Measurements from ENCODE around the gene IL22RA2.

DNA sequence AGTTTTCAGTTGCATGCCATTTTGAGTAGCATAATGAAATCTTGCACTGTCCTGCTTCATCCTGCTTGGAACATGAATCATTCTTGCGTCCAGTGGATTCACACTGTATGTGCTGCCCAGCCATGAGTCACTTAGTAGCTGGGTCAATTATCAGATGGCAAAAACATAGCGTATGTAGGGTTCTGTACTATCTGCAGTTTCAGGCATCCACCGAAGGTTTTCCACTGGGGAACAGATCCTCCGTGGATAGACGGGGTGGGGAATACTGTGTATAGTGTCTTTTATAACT, 61.4 kb downstream of the IL22RA2 start:
- TF ChIP-seq PLRG1 (conservative IDR thresholded peaks at IDR 0.05) = no peak
- no peak for TF ChIP-seq RFXANK (CRISPR knock-in tag; IDR thresholded peaks at IDR 0.05)
- no peak for TF ChIP-seq CCDC6 (CRISPR knock-in tag; IDR thresholded peaks at IDR 0.05)
- no peak for TF ChIP-seq ZNF101 (CRISPR knock-in tag; IDR thresholded peaks at IDR 0.05; ENCODE audit: borderline replicate concordance, low read depth)
- no peak for TF ChIP-seq MAFF (IDR thresholded peaks at IDR 0.05; ENCODE audit: low read depth, low read length)
- TF ChIP-seq, protein P1, sequence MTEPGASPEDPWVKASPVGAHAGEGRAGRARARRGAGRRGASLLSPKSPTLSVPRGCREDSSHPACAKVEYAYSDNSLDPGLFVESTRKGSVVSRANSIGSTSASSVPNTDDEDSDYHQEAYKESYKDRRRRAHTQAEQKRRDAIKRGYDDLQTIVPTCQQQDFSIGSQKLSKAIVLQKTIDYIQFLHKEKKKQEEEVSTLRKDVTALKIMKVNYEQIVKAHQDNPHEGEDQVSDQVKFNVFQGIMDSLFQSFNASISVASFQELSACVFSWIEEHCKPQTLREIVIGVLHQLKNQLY (CRISPR knock-in tag; IDR thresholded peaks at IDR 0.05) = no peak
- TF ChIP-seq, protein P2, sequence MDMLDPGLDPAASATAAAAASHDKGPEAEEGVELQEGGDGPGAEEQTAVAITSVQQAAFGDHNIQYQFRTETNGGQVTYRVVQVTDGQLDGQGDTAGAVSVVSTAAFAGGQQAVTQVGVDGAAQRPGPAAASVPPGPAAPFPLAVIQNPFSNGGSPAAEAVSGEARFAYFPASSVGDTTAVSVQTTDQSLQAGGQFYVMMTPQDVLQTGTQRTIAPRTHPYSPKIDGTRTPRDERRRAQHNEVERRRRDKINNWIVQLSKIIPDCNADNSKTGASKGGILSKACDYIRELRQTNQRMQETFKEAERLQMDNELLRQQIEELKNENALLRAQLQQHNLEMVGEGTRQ (IDR thresholded peaks at IDR 0.05; ENCODE audit: low read depth, low read length) = no peak
- TF ChIP-seq, protein P2 (CRISPR knock-in tag; IDR thresholded peaks at IDR 0.05; ENCODE audit: borderline replicate concordance) = no peak
- TF ChIP-seq JDP2 (CRISPR knock-in tag; IDR thresholded peaks at IDR 0.05; ENCODE audit: borderline replicate concordance) = no peak
- TF ChIP-seq, protein P3, sequence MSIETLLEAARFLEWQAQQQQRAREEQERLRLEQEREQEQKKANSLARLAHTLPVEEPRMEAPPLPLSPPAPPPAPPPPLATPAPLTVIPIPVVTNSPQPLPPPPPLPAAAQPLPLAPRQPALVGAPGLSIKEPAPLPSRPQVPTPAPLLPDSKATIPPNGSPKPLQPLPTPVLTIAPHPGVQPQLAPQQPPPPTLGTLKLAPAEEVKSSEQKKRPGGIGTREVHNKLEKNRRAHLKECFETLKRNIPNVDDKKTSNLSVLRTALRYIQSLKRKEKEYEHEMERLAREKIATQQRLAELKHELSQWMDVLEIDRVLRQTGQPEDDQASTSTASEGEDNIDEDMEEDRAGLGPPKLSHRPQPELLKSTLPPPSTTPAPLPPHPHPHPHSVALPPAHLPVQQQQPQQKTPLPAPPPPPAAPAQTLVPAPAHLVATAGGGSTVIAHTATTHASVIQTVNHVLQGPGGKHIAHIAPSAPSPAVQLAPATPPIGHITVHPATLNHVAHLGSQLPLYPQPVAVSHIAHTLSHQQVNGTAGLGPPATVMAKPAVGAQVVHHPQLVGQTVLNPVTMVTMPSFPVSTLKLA (IDR thresholded peaks at IDR 0.05) = no peak
- TF ChIP-seq, protein P4, sequence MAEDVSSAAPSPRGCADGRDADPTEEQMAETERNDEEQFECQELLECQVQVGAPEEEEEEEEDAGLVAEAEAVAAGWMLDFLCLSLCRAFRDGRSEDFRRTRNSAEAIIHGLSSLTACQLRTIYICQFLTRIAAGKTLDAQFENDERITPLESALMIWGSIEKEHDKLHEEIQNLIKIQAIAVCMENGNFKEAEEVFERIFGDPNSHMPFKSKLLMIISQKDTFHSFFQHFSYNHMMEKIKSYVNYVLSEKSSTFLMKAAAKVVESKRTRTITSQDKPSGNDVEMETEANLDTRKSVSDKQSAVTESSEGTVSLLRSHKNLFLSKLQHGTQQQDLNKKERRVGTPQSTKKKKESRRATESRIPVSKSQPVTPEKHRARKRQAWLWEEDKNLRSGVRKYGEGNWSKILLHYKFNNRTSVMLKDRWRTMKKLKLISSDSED (CRISPR knock-in tag; IDR thresholded peaks at IDR 0.05) = no peak
- no peak for TF ChIP-seq ZKSCAN8 (CRISPR knock-in tag; IDR thresholded peaks at IDR 0.05; ENCODE audit: borderline replicate concordance)
- TF ChIP-seq, protein P5, sequence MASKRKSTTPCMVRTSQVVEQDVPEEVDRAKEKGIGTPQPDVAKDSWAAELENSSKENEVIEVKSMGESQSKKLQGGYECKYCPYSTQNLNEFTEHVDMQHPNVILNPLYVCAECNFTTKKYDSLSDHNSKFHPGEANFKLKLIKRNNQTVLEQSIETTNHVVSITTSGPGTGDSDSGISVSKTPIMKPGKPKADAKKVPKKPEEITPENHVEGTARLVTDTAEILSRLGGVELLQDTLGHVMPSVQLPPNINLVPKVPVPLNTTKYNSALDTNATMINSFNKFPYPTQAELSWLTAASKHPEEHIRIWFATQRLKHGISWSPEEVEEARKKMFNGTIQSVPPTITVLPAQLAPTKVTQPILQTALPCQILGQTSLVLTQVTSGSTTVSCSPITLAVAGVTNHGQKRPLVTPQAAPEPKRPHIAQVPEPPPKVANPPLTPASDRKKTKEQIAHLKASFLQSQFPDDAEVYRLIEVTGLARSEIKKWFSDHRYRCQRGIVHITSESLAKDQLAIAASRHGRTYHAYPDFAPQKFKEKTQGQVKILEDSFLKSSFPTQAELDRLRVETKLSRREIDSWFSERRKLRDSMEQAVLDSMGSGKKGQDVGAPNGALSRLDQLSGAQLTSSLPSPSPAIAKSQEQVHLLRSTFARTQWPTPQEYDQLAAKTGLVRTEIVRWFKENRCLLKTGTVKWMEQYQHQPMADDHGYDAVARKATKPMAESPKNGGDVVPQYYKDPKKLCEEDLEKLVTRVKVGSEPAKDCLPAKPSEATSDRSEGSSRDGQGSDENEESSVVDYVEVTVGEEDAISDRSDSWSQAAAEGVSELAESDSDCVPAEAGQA (IDR thresholded peaks at IDR 0.05; ENCODE audit: low read depth) = no peak
- TF ChIP-seq, protein P5 (CRISPR knock-in tag; IDR thresholded peaks at IDR 0.05; ENCODE audit: borderline replicate concordance) = no peak

Data from HepG2 (cell line).